GM20431 (cell line): ENCODE measurements around the gene PTX4.

Experiments used
- in situ Hi-C: fragments of 300-500 bp; cut with MseI, MboI; formaldehyde crosslinking; loops from one replicate; pipeline ENCODE4 v1.15.0; 2020; ENCODE audit warnings: low sequenced_read_pairs; ENCODE audit not compliant: unreplicated experiment

The PTX4 gene

GRCh38 chr16:1488619-1489018, at the start of gene PTX4:
PTX4 (minus strand) TSS chr16:1488944; CDS start chr16:1488909, 35 bp downstream.
- in situ Hi-C loops: no loop called here

GRCh38 chr16:1537763-1538289, 49.1 kb upstream of the PTX4 start:
- in situ Hi-C loops: no loop called here

GRCh38 chr16:1537138-1537577, 48.4 kb upstream of the PTX4 start:
- in situ Hi-C loops: no loop called here

DNA sequence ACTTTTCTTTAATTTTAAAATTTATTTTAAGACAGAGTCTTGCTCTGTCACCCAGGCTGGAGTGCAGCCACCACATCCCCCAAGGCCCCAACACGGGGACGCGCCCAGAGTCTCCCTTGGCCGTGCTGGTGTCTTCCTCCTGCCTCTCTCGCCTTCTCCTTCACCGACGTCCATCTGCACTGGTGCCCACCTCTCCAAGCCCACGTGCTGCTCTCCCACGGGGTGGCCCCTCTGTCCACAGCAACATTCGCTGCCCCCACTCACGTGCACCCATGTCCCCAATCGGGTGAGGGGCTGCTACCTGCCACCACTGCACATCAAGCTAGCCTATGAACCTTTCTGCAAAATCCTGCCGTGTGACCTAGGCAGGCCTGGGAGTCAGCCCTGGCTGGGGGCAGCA, 47.9 kb upstream of the PTX4 start:
- in situ Hi-C loops: no loop called here

DNA sequence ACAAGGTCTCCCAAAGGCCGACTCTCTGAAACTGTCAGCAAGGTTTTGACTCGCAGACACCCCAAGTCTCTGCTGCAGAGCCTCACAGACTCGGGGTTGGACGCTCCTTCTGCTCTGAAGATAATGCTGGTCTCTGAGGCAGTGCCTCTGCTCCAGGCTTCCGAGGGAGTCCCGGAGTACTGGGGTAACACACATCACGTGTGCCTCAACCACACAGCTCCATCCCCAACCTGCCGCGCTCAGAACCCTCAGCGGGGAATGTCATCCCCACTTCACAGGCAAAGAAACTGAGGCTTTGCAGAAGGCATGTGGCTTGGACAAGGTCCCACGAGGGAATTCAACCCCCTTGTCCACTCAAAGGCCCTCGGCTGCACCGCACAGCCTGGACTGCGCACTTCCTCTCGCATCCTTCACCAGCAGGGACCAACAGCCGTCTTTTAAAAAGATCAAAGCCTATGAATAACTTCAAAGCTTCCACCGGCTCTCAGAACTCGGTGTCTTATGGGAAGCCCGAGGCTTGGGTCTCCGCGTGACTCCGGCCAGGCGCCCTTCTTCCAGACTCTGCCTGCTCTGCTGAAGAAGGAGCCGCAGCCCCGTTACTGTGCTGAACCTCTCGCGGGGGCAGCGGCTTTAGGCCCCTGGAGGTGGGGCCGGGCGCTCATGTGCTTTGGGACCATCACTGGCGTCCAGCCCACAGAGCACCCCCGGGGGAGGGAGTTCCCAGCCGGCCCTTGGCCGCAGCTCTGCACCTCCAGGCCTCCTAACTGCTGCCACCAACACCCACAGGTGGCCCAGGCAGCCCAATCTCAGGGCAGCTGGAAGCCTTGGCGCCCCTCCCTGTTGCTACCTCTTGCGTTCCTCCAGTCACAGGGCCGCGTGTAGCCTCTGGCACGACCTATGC, 46.9 kb upstream of the PTX4 start:
- in situ Hi-C loops: no loop called here

- in situ Hi-C loops: no loop called here
Measured at GRCh38 chr16:1534021-1535020, 45.6 kb upstream of the PTX4 start.

- in situ Hi-C loops: no loop called here
Measured at GRCh38 chr16:1533443-1533951, 44.8 kb upstream of the PTX4 start, which contains the start of gene TMEM204. TMEM204 (plus strand) TSS chr16:1533666; CDS start chr16:1534276, 610 bp downstream.

DNA sequence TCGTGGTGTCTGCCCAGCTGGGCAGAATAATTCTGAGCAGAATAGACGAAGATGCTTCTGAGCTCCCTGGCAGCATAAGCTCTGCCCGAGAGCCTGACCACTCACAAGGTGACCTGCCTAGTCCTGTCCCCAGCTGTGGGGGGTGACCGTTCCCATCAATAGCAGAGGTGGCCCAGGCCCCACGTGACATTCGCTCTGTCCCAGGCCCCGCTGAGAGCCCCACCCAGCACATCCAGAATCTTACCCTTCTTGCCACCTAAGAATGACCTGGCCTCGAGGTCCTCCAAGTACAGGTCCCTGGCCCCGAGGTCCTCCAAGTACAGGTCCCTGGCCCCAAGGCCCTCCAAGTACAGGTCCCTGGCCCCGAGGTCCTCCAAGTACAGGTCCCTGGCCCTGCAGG, 44.0 kb upstream of the PTX4 start:
- in situ Hi-C loops: no loop called here

GRCh38 chr16:1532081-1532760, 43.5 kb upstream of the PTX4 start:
- in situ Hi-C loops: no loop called here

- in situ Hi-C loops: no loop called here
Measured at GRCh38 chr16:1531638-1531910, 42.8 kb upstream of the PTX4 start.

GRCh38 chr16:1530883-1531637, 42.3 kb upstream of the PTX4 start:
- in situ Hi-C loops: no loop called here

- in situ Hi-C loops: no loop called here
Measured at GRCh38 chr16:1530349-1530882, 41.7 kb upstream of the PTX4 start.

DNA sequence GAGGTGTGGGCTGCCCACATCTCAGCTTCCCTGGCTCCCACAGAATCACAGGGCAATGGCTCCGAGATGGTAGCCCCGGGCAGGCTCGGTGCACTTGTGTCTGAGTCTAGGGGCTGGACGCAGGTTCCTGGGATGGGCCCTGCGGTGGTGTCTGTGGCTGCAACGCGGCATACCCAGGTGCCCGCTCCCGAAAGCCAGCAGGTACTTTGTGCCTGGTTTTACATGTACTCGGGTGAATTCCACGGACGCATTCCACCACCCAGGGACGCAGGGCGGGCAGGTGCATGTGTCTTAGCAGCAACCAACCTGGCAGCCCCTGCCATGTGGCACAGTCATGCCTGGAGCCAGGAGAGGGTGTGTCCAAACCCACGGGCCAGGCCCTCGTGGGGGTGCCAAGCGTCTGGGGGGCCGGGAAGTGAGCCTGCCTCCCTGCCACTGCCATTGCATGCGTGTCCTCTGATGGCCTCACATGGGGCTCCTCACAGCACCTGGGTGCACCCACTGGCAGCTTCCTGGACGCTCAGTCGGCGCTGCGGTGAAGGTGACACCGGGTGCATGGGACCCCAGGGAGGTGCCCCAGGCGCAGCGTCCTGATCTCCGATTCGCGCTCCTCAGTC, 40.3 kb upstream of the PTX4 start:
- in situ Hi-C loops: no loop called here

- in situ Hi-C loops: no loop called here
Measured at GRCh38 chr16:1527836-1528811, 39.4 kb upstream of the PTX4 start.

DNA sequence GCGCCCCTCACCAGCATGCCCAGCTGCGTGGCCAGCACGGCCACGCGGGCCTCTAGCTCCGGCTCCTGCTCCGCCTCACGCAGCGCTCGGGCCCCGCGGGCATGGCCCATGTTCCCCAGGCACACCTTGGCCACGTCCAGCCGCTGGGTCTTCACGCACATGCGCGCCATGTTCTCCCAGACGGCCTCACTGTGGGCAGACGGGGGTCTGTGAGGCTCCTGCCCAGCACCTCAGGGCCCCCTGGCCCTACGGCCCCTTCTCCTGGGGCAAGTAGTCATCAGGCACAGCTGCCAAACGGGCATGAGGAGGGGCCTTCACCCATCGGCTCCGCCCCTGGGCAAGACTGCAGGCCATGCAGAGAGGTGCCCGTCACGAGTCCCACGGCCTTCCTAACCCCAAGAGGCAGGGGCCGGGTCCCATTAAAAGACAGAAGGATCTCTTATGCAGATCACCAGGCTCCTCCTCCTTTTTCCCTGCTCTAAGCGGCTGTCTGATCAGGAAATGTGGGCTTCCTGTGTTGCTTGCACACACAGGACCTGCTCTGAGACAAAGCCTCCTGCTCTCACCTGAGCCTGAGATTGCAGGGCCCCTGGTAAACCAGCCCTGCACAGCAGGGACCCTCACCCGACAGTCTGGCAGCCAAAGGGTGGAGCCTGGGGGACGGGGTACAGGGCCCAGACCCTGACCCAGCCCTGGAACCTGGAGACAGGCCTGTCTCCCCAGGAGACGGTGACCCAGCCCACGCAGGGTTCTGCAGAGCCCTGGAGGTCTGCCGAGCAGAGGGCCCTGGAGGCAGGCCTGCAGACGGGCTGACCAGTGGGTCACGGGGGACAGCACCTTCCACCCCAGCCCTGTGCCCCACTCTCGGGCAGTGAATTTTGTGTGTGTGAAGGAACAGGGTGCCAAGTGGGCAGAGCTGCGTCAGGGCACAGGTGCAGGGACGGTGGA, 38.1 kb upstream of the PTX4 start:
- in situ Hi-C loops: no loop called here

DNA sequence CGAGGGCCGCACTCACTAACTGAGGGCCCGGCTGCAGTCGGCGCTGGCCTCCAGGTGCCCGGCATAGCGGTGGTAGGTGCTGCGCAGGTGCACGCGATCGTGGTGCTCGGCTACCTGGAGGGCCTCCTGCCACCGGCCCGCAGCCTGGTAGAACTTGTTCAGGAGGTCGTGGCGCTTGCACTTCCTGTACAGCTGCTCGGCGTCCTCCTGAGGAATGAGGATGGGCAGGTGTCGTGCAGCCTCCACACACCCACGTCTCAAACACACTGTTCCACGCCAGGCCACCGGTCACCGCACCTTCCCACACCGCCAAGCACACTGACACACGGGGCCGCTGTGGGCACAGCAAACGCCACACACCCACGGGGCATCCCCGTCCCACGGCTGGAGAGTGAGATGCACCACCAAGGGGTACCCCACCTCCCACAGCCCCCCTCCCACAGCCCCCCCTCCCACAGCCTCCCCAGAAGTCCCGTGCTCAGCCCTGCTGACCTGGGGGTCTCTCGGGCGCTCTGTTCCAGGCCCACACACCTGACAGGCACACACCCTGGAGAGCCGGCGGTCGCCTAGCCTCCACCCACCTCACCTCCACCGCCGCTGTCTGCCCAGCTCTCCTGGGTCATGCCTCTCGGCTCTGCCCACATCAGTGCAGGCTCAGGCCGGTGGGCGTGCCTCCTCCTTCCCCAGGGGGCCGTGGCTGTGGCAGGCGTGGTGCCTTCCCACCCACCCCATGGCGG, 37.3 kb upstream of the PTX4 start:
- in situ Hi-C loops: no loop called here
